ENCODE measurements around the gene NDUFS8.
A peak's percentile ranks its signal among the peaks of the same experiment; 100 is the strongest.

The NDUFS8 gene

DNA sequence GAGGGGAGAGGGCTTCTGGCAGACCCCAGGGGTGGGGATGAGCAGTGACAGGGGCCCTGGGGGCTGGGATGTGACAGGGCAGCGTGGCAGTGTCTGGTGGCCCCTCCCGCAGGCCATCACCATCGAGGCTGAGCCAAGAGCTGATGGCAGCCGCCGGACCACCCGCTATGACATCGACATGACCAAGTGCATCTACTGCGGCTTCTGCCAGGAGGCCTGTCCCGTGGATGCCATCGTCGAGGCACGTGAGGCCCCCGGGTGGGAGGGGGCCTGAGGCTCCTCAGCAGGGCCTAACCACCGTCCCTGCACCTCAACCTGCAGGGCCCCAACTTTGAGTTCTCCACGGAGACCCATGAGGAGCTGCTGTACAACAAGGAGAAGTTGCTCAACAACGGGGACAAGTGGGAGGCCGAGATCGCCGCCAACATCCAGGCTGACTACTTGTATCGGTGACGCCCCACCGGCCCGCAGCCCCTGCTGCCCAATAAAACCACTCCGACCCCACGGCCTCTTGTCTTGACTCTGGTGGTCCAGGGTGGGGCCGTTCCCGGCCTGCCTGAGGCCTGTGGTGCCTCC, 5.7 kb downstream of the NDUFS8 start:
- H3K27ac ChIP-seq (ENCODE audit: low read depth in 2 of 2, low read length in 2 of 2), result peak overlapping the region; percentile 72 to 90
- peaks cover 8 to 16% of the 10 kb centered on the region in 2 donors for H3K36me3 ChIP-seq (ENCODE audit: control insufficient read depth in 2 of 2, insufficient read depth in 2 of 2, low read length in 2 of 2)
- H3K4me1 ChIP-seq (ENCODE audit: control insufficient read depth in 2 of 2, insufficient read depth in 2 of 2, low read length in 2 of 2), result peaks cover 41 to 46% of the 10 kb centered on the region in 2 donors
- no peak overlapping the region for H3K4me3 ChIP-seq (ENCODE audit: low read length in 2 of 2)
- H3K9me3 ChIP-seq (ENCODE audit: control insufficient read depth in 2 of 2, low read length in 2 of 2), result no peaks in the 10 kb centered on the region
- H3K27me3 ChIP-seq (ENCODE audit: control insufficient read depth in 2 of 2, insufficient read depth in 2 of 2, low read length in 2 of 2), result no peaks in the 10 kb centered on the region
- H3K9ac ChIP-seq (ENCODE audit: low read depth in 1 of 2, low read length in 2 of 2), result peak overlapping the region in 1 of 2 donors; percentile 27

DNA sequence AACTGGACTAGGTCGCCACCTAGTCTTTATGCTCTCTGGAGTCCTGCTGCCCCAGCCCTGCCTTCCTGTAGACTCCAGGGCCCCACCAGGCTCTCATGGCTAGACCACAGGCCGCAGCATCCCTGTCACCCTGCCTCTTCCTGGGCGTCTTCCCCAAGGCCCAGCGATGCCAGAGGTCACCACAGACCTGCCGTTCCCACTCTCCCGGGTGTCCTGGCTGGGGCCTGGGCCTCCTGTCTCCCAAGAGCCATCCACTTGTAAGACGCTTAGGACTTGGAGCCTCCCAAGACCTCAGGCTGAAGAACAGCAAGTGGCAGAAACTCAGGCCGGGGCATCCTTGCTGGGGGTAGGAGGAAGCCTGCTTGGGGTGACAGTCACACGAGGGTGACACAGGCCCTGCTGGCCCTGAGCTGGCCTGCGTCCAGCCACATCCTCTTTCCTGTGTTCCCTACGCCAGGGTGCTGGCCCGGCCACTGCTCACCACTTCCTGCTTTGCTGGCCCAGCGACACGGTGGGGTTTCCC, 6.3 kb downstream of the NDUFS8 start:
- H3K9ac ChIP-seq (ENCODE audit: low read depth in 1 of 2, low read length in 2 of 2), result peak overlapping the region in 1 of 2 donors; percentile 27
- peak overlapping the region; percentile 72 to 90 for H3K27ac ChIP-seq (ENCODE audit: low read depth in 2 of 2, low read length in 2 of 2)
- H3K4me3 ChIP-seq (ENCODE audit: low read length in 2 of 2), result peak overlapping the region in 1 of 2 donors; percentile 35
- no peaks in the 10 kb centered on the region for H3K27me3 ChIP-seq (ENCODE audit: control insufficient read depth in 2 of 2, insufficient read depth in 2 of 2, low read length in 2 of 2)
- peaks cover 8 to 16% of the 10 kb centered on the region in 2 donors for H3K36me3 ChIP-seq (ENCODE audit: control insufficient read depth in 2 of 2, insufficient read depth in 2 of 2, low read length in 2 of 2)
- H3K4me1 ChIP-seq (ENCODE audit: control insufficient read depth in 2 of 2, insufficient read depth in 2 of 2, low read length in 2 of 2), result peaks cover 35 to 41% of the 10 kb centered on the region in 2 donors
- H3K9me3 ChIP-seq (ENCODE audit: control insufficient read depth in 2 of 2, low read length in 2 of 2), result no peaks in the 10 kb centered on the region

DNA sequence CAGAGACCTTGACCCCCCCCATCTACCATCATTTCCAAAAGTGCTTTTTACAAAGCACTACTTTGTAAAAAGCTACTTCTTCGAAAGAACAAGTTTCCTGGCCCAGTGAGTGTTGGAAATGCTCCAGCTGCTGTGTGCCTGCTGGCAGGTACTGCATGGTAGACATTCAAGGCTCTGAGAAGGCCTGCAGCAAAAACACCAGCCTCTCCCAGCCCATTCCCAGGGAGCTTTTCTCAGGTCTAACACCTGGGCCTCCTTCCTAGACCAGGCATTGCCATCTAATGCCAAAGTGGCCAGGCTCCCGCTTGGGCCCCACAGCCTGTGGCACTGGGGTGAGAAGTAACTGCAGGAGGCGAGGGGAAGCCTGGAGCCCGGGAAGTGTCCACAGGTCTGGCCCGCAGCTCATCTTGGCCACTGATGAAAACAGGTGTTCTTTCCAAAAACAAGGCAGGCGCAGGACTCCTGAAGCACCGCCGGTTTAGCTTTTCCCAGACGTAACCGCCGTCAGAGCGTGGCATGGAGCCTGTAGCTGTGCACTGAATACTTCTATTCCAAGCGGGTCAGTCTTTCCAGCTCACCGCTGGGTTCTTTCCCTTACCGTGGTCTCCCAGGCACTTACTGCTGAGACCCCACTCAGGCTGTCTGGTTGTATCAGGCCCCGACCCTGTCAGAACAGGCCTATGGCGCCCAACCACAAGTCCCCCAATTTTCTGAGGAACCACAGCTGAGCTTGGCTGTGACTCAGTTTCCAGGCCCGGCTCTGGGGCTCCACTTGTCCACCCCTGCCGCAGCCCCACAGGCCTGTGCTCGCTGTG, 7.1 kb downstream of the NDUFS8 start:
- Histone ChIP-seq H3K9ac (ENCODE audit: low read depth in 1 of 2, low read length in 2 of 2) (peak overlapping the region in 1 of 2 donors; percentile 97), H3K9me3 (ENCODE audit: control insufficient read depth in 2 of 2, low read length in 2 of 2) (no peaks in the 10 kb centered on the region), H3K4me1 (ENCODE audit: control insufficient read depth in 2 of 2, insufficient read depth in 2 of 2, low read length in 2 of 2) (peaks cover 31 to 36% of the 10 kb centered on the region in 2 donors), H3K36me3 (ENCODE audit: control insufficient read depth in 2 of 2, insufficient read depth in 2 of 2, low read length in 2 of 2) (peaks cover 8 to 13% of the 10 kb centered on the region in 2 donors), H3K4me3 (ENCODE audit: low read length in 2 of 2) (no peak overlapping the region), H3K27ac (ENCODE audit: low read depth in 2 of 2, low read length in 2 of 2) (peak overlapping the region; percentile 90), H3K27me3 (ENCODE audit: control insufficient read depth in 2 of 2, insufficient read depth in 2 of 2, low read length in 2 of 2) (no peaks in the 10 kb centered on the region)

DNA sequence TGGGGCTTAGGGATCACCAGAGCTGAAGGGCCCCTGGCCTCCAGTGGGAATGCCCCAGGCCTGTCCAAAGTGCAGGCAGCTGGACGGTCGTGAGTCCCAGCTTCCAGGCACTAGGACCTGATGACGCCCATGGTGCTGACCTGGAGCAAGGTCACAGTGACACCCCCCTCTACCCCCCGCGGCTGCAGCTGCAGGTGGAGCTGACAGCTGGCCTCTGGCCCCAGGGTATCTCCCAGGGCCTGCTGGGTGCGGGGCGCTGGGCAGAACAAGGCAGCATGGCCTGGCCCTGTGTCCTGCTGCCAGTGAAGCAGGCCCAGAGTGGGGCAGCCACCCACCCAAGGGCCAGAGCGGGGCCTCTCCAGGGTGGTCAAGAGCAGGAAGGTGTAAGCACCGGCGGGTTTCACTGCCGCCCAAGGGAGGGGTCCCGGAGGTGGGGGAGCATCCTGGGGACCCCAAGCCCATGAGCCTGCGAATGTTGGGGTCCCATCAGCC, 7.8 kb downstream of the NDUFS8 start:
- H3K36me3 ChIP-seq (ENCODE audit: control insufficient read depth in 2 of 2, insufficient read depth in 2 of 2, low read length in 2 of 2), result peaks cover 11% of the 10 kb centered on the region in 2 donors
- no peaks in the 10 kb centered on the region for H3K27me3 ChIP-seq (ENCODE audit: control insufficient read depth in 2 of 2, insufficient read depth in 2 of 2, low read length in 2 of 2)
- no peaks in the 10 kb centered on the region for H3K9me3 ChIP-seq (ENCODE audit: control insufficient read depth in 2 of 2, low read length in 2 of 2)
- H3K4me1 ChIP-seq (ENCODE audit: control insufficient read depth in 2 of 2, insufficient read depth in 2 of 2, low read length in 2 of 2), result peaks cover 31 to 36% of the 10 kb centered on the region in 2 donors
- H3K4me3 ChIP-seq (ENCODE audit: low read length in 2 of 2), result peak overlapping the region; percentile 80 to 84
- peak overlapping the region; percentile 90 for H3K27ac ChIP-seq (ENCODE audit: low read depth in 2 of 2, low read length in 2 of 2)
- peak overlapping the region; percentile 87 to 97 for H3K9ac ChIP-seq (ENCODE audit: low read depth in 1 of 2, low read length in 2 of 2)

DNA sequence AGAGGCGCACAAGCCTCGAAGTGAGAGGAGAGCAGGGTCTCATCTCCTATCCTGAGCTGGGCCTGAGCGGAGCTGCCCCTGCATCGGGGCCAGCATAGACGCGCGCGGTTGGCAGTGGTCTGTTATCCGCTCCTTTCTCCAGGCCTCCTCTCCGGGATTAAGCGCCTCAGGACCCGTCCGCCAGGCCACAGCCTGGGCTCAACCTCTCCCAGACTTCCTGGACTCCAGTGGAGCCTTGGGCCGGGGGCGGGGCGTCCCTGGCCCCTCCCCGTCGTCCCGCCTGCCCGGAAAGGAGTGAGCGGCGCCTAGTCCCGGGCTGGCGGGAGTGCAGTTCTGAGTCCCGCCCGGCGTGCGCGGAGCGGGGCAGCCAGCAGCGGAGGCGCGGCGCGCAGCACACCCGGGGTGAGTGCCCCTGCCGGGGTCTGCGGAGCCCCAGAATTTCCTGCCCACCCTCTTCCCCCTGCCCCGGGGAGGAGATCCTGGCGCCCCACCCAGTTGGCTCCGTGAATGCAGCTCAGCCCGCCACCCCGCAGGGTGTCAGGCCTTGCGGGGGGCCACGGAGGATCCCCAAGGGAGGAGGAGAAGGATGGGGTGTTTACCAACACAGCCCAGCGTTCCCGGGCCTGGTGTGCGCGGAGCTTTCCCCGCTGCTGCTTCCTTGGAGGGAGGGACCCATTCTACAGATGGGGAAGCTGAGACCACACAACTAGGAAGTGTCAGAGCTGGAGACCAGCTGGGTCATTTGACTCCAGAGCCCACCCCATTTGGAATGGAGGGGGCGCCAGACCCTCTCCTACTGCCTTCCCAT, 8.4 kb downstream of the NDUFS8 start, which contains the start of gene TCIRG1:
Gene TCIRG1, plus strand, starts transcription at position 308 of the 808 bp plus-strand sequence. CDS start 2,247 bp downstream, outside the sequence.
- no peaks in the 10 kb centered on the region for H3K9me3 ChIP-seq (ENCODE audit: control insufficient read depth in 2 of 2, low read length in 2 of 2)
- H3K4me3 ChIP-seq (ENCODE audit: low read length in 2 of 2), result peak within 1 kb of the TSS; percentile 80 to 84
- H3K9ac ChIP-seq (ENCODE audit: low read depth in 1 of 2, low read length in 2 of 2), result peak within 1 kb of the TSS; percentile 87 to 97
- no peaks in the 10 kb centered on the region for H3K27me3 ChIP-seq (ENCODE audit: control insufficient read depth in 2 of 2, insufficient read depth in 2 of 2, low read length in 2 of 2)
- H3K4me1 ChIP-seq (ENCODE audit: control insufficient read depth in 2 of 2, insufficient read depth in 2 of 2, low read length in 2 of 2), result peaks cover 31 to 36% of the 10 kb centered on the region in 2 donors
- H3K36me3 ChIP-seq (ENCODE audit: control insufficient read depth in 2 of 2, insufficient read depth in 2 of 2, low read length in 2 of 2), result peaks cover 5 to 11% of the 10 kb centered on the region in 2 donors
- peak within 1 kb of the TSS; percentile 90 for H3K27ac ChIP-seq (ENCODE audit: low read depth in 2 of 2, low read length in 2 of 2)

DNA sequence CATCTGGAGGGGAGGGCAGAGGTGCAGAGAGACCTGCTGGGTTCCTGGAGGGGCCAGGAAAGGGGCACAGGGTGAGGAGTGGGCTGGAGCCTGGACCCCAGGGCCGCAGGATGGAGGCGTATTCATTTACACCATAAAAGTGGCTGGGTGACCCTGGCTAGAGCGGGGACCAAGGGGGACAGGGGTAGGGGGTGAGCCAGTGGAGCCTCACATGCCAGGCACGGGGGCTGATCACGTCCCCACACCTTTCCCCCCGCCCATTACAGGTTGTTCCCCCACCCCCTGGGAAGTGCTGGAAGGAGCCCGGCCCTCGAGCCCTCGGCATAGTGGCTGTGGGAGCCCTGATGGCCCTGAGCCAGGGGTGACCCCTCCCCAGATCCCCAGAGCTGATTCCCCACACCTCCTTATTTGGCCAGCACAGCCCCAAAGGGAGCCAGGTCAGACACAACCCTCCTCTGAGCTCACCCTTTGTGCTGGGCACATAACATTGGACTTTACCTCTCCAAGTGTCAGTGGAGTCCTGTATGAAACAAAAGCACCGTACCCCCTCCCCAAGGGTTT, 9.1 kb downstream of the NDUFS8 start:
- peaks cover 4 to 12% of the 10 kb centered on the region in 2 donors for H3K36me3 ChIP-seq (ENCODE audit: control insufficient read depth in 2 of 2, insufficient read depth in 2 of 2, low read length in 2 of 2)
- H3K9ac ChIP-seq (ENCODE audit: low read depth in 1 of 2, low read length in 2 of 2), result peak overlapping the region; percentile 87 to 97
- peaks cover 31 to 36% of the 10 kb centered on the region in 2 donors for H3K4me1 ChIP-seq (ENCODE audit: control insufficient read depth in 2 of 2, insufficient read depth in 2 of 2, low read length in 2 of 2)
- H3K27me3 ChIP-seq (ENCODE audit: control insufficient read depth in 2 of 2, insufficient read depth in 2 of 2, low read length in 2 of 2), result no peaks in the 10 kb centered on the region
- H3K9me3 ChIP-seq (ENCODE audit: control insufficient read depth in 2 of 2, low read length in 2 of 2), result no peaks in the 10 kb centered on the region
- H3K4me3 ChIP-seq (ENCODE audit: low read length in 2 of 2), result peak overlapping the region; percentile 80 to 84
- peak overlapping the region; percentile 90 for H3K27ac ChIP-seq (ENCODE audit: low read depth in 2 of 2, low read length in 2 of 2)

DNA sequence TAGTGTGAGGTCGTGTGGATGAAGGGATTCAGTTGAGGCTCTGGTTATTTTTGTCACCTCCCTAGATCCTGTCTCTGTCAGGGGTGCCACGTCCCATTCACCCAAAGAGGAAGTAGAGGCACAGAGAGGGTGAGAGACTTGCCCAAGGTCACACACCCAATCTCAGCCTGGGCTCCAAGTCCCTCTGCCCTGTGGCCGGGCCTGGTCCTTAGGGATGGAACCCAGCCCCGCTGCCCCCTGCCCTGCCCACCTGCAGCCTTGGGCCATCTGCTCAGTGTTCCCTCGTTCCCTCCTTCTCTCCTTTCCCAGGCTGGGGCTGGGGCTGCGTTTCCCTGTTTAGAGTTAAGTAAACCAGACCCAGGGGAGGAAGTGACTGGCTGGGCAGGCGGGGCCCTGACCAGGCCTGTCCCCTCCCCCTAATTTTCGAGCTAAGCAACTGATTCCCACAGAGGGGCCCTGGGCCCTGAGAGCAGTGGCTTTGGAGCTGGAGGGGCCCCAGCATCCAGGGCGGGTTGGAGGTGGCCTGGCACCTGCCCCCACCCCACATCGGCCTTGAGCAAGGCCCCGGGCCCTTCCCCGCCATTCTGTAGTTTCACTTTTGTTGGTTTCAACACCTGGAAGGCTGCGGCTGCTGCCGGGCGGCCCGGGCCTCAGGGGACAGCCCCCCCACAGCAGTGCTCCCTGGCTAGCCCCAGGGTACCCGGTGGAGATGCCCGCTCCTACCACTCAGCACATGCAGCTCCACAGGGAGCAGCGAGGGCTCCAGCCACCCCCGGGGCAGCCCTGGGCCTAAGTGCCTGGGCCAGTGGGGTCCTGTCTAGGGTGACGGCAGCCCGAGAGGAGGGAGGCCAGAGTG, 9.8 kb downstream of the NDUFS8 start:
- H3K27me3 ChIP-seq (ENCODE audit: control insufficient read depth in 2 of 2, insufficient read depth in 2 of 2, low read length in 2 of 2), result no peaks in the 10 kb centered on the region
- H3K9ac ChIP-seq (ENCODE audit: low read depth in 1 of 2, low read length in 2 of 2), result peak overlapping the region; percentile 72 to 97
- peak overlapping the region; percentile 80 to 84 for H3K4me3 ChIP-seq (ENCODE audit: low read length in 2 of 2)
- H3K36me3 ChIP-seq (ENCODE audit: control insufficient read depth in 2 of 2, insufficient read depth in 2 of 2, low read length in 2 of 2), result peaks cover 9 to 19% of the 10 kb centered on the region in 2 donors
- H3K27ac ChIP-seq (ENCODE audit: low read depth in 2 of 2, low read length in 2 of 2), result peak overlapping the region; percentile 90
- peaks cover 31 to 36% of the 10 kb centered on the region in 2 donors for H3K4me1 ChIP-seq (ENCODE audit: control insufficient read depth in 2 of 2, insufficient read depth in 2 of 2, low read length in 2 of 2)
- H3K9me3 ChIP-seq (ENCODE audit: control insufficient read depth in 2 of 2, low read length in 2 of 2), result no peaks in the 10 kb centered on the region

DNA sequence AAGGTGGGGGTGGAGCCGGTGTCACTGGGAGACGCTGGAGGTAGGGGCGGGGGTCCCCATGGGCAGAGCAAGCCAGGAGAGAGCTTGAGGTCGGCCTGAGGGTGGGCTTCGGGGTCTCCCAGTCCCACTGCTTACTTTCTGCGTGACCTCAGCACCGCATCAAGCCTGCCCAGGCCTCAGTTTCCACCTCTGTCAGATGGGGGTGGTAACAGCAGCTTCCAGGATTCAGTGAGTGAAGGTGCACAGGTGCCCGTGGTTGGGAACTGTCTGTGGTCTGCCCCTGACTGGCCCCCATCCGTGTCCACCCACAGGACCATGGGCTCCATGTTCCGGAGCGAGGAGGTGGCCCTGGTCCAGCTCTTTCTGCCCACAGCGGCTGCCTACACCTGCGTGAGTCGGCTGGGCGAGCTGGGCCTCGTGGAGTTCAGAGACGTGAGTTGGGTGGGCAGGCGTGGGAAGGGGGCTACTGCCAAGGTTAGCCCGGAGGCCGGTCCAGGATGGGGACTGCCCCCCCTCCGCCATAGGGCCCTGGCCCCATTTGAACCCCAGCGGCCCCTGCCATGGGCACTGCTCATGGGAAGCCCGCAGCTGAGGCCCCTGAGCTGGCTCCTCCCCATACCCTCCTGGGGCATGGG, 10.6 kb downstream of the NDUFS8 start:
- H3K27me3 ChIP-seq (ENCODE audit: control insufficient read depth in 2 of 2, insufficient read depth in 2 of 2, low read length in 2 of 2), result no peaks in the 10 kb centered on the region
- H3K9me3 ChIP-seq (ENCODE audit: control insufficient read depth in 2 of 2, low read length in 2 of 2), result no peaks in the 10 kb centered on the region
- H3K4me1 ChIP-seq (ENCODE audit: control insufficient read depth in 2 of 2, insufficient read depth in 2 of 2, low read length in 2 of 2), result peaks cover 31 to 36% of the 10 kb centered on the region in 2 donors
- peaks cover 9 to 19% of the 10 kb centered on the region in 2 donors for H3K36me3 ChIP-seq (ENCODE audit: control insufficient read depth in 2 of 2, insufficient read depth in 2 of 2, low read length in 2 of 2)
- peak overlapping the region; percentile 80 to 84 for H3K4me3 ChIP-seq (ENCODE audit: low read length in 2 of 2)
- peak overlapping the region; percentile 72 to 97 for H3K9ac ChIP-seq (ENCODE audit: low read depth in 1 of 2, low read length in 2 of 2)
- H3K27ac ChIP-seq (ENCODE audit: low read depth in 2 of 2, low read length in 2 of 2), result peak overlapping the region; percentile 90
